GM21786 (cell line): Measurements from ENCODE around the gene IGFBP7.

Source experiments
- ATAC-seq: cut with Tn5 transposase; IDR thresholded peaks from one replicate; pipeline ENCODE4 v1.9.1; 2021; ENCODE audit not compliant: unreplicated experiment

IGFBP7 gene

GRCh38 chr4:57131849-57132742 is 21.9 kb upstream of the IGFBP7 start:
- ATAC-seq: no peak

GRCh38 chr4:57129477-57129876 is 19.3 kb upstream of the IGFBP7 start:
- ATAC-seq: no peak

DNA sequence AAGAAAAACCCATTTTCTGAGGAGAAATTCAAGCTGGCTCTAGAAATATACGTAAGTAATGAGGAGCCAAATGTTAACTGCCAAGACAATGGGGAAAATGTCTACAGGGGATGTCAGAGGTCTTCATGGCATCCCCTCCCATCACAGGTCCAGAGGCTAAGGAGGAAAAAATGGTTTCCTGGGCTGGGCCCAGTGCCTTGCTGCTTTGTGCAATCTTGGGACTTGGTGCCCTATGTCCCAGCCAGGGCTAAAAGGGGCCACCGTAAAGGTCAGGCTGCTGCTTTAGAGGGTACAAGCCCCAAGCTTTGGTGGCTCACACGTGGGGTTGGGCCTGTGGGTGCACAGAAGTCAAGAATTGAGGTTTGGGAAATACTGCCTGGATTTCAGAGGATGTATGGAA is 17.2 kb upstream of the IGFBP7 start:
- no peak for ATAC-seq

- no peak for ATAC-seq
Observed at GRCh38 chr4:57125996-57126395, 15.8 kb upstream of the IGFBP7 start.

DNA sequence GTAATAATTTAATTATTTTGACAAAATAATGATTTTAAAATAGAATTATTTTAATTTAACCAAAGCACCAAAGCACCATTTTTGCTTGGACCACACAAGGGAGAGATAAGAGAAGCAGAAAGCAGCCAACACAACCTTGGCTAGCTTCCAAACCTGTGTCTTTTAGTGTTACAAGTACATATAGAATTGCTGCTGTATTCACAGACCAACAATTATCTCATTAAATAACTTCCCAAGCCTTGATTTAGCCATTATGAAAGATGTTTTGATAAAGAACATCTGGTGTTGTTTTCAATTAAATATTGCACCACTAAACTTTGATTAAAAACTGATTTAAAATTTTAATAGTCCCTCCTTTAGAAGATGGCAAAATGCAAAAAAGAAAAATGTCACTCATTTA is 14.0 kb upstream of the IGFBP7 start:
- no peak for ATAC-seq

GRCh38 chr4:57122959-57123358 is 12.8 kb upstream of the IGFBP7 start:
- no peak for ATAC-seq

DNA sequence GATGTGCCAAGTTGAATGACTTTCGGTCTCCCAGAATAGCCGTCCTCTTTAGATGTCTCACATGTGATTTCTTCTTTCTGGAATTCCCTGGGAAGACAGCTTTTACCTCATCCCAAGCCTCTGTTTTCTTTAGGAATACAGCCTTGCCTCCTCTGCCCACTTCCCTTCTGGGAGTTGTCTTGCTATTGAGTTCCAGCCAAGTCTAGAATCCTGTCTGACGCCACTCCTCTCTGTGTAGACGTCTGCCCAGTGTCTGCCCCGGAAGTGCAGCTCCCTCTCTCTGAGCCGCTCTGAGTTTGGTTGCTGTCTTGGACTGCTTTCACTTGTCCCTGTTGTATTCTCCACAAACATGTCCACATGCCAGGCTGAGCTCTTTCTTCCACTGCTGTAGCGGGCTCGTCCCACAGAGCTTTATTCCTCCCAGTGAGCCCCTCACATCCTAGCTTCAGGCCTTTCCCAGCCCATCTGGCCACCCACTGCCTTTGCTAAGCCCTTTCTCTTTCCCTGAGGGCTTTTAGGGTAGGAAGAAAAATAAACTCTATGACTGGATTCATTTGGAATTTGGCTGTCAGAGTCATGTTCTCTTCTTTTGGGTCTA is 9.0 kb upstream of the IGFBP7 start:
- no peak for ATAC-seq

DNA sequence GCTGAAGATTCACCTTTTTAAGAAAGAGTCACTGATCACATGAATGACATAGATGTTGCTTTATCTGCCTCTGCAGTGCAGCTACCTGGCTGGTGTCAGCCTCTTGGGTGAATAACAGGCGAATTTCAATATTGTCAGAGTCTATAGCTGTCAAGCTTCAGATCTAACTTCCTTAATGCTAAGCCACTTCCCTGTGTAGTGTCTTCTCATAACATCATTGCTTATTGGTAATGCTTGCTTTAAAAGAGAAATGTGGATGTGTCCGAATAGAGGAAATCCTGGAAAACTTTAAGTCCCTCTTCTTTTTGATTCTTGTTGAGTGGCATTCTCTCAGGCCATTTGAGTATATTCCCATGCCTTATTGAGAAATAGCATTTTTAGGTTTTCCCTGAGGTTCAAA is 7.3 kb upstream of the IGFBP7 start:
- no peak for ATAC-seq

DNA sequence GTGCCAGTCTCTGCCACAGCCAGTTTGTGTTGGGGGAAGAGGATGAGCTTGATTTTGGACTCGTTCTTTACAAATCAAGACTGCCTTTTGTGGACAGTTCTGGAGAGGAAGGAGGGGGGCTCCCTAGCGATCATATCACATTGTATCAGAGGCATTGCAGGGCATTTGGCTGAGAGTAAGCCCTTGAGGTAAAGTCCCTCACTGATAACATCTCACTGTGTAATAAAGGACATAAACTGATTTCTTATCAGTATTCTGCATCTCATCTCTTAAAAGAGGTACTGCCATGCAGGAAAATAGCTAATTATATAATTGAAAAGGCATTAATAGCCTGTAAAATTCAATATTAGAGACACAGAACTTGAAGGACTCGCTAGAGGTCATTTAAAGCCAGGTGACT is 6.1 kb upstream of the IGFBP7 start:
- ATAC-seq: no peak

DNA sequence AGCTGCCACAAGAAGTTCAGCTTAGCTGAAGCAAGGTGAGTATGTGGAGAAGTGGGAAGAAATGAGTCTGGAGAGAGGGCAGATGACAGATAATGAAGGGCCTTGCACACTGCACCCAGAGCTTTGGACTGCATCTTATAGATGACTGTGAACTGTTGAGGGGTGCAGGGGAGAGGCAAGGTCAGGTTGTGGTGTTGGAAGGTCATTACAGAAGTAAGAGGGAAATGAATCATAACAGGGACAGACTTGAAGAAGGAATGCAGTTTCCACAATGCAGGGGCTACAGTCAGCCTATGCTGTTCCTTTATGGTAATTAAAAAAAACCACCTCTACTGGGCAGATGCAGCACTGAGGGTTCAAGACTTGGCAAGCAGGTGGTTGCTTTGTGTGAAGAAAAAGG is 4.8 kb upstream of the IGFBP7 start:
- no peak for ATAC-seq

DNA sequence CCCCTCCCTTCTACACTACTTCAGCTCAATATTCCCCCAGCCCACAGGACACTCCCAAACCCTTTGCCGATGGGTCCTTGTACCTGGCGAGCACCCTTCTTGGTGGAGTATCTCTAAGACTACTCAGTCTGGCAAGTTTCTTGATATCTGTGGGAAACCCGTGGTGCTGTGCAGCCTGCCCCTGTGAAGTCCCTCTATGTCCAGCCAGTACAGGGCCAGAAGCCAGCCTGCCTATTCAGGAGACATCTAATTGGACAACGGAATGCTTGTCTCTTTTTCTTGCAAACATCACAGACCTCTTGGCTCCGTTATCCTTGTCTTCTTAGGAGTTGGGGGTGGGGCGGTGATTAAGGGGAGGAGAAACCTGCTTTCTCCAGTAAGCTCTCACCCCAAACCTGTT is 3.7 kb upstream of the IGFBP7 start:
- no peak for ATAC-seq

- ATAC-seq: peak; percentile 32
Observed at GRCh38 chr4:57110640-57111511, 691 bp upstream of the IGFBP7 start.

DNA sequence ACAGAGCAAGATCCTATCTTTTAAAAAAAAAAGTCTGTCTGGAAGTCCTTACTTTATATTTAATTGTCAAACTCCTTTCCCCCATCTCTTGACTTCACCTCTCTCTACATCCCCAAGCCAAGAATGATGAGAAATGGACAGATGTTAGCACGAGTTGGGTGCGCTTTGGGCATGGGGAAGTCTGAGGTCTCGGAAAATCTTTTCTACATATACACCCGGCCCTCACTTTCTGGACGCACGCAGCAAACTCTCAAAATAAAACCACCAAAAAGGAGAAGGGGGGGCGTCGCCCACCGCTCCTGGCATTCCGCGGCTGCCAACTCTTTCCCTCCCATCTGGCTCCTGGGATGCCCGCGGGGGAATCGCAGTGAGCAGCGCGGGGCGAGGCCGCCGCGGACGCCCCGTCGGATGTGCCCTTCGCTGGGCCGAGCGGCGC is 756 bp downstream of the IGFBP7 start:
- no peak for ATAC-seq

- no peak for ATAC-seq
Observed at GRCh38 chr4:57106181-57106580, 4.0 kb downstream of the IGFBP7 start.

- ATAC-seq: no peak
Observed at GRCh38 chr4:57104706-57105560, 5.3 kb downstream of the IGFBP7 start.

DNA sequence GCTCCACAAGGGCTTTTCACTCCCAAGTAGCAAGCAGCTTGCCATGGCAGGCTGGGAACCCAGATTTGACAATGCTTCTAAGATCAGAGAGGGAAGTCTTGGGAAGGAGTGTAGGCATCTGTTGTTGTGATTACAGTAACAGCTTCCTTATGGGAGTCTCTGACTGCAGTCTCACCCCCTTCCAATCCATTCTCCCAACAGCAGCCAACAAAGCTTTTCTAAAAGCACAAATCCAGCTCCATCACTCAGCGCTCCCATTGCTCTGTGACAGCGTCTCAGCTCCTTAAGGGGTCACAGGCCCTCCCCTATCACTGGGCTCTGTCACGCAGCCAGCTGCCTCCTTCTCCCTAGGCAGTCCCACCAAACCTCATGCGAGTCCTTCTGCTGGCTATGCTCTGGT is 7.1 kb downstream of the IGFBP7 start:
- no peak for ATAC-seq

DNA sequence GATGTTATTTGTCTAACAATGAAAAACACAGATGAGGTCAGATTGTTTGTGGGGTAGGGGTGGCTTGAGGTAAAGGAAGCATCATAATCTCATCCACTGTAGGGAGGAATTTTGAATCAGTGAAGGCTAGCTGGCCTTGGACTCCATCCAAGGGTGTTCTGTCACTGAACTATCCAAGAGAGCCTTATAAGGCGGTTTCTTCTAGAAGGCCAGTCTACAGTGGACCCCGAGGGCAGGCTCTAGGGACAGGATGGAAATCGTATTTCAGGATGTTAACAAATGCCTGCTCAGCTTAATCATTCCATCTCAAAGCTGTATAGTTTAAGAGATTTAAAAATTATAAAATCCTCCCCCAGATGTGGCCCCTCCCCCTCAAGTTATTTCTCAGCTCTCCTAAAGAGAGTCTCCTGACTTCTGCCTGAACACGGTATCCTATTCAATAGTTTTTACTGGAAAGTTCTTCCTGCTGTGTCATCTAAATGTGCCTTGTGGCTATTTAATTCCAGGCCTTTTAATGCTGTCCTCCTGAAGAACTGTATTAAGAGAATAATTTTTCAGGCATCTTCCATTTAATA is 8.0 kb downstream of the IGFBP7 start:
- no peak for ATAC-seq

GRCh38 chr4:57100979-57101651 is 9.1 kb downstream of the IGFBP7 start:
- no peak for ATAC-seq

GRCh38 chr4:57099363-57099762 is 10.8 kb downstream of the IGFBP7 start:
- no peak for ATAC-seq

DNA sequence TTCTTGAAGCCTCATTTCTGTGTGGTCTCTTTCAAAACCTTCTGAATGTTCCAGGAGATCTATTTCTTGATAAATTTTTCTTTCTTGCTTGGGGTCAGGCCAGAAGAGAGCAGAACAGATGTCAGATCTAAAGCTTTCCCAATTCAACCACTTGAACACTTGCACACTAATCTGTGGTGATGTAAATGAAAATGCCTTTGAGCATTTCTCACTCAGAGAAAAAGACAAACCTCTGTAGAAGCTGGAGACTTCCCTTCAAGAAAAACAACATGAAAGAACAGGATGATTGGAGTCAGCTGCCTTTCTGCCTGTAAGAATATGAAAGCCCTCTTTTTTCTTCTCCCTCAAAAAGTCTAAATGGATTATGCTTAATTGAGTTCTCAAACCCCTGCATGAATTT is 11.2 kb downstream of the IGFBP7 start:
- ATAC-seq: no peak
